Esophagus muscularis mucosa (tissue), 4 donors: ENCODE measurements around the gene CHFR. TPM values are rescaled to one million over a fixed set of nuclear protein-coding genes. Genes with fewer than 3 reads are reported as not detected.
"Not testable (repeated sequence)": the region's sequence is repeated elsewhere in the genome, so short reads cannot be mapped to it uniquely, and the experiment has no call there.

Source experiments
- DNase-seq: peaks from one replicate; pipeline ENCODE4 v3.0.0-alpha.2; 2017; ENCODE audit errors: extremely low spot score
- H3K27ac ChIP-seq, 4 donors: fragments of 200-600 bp; sonication (generic); replicated peaks in 1 of 4; 1 replicate in 3 of 4; 2 replicates in 1 of 4; pipeline ENCODE4 v1.5.1; 2016 to 2019; ENCODE audit warnings: mild to moderate bottlenecking in 1 of 4
- H3K27me3 ChIP-seq, 4 donors: fragments of 200-600 bp; sonication (generic); one replicate each; pipeline versions ENCODE4 v1.5.1 to v1.6.0; 2016 to 2019
- H3K36me3 ChIP-seq, 4 donors: fragments of 200-600 bp; sonication (generic); one replicate each; pipeline ENCODE4 v1.5.1; 2016 to 2019
- H3K4me1 ChIP-seq, 4 donors: fragments of 200-600 bp; sonication (generic); one replicate each; pipeline ENCODE4 v1.5.1; 2016 to 2019
- H3K4me3 ChIP-seq, 4 donors: fragments of 200-600 bp; sonication (generic); 1 replicate in 2 of 4; 2 replicates in 2 of 4; pipeline ENCODE4 v1.5.1; 2016 to 2019; ENCODE audit warnings: mild to moderate bottlenecking in 4 of 4, moderate library complexity in 1 of 4
- H3K9me3 ChIP-seq, 4 donors: fragments of 200-600 bp; sonication (generic); 1 replicate in 3 of 4; 2 replicates in 1 of 4; pipeline ENCODE4 v1.5.1; 2016 to 2019
- EP300 ChIP-seq: sonication (generic); formaldehyde crosslinking; IDR thresholded peaks from one replicate; pipeline ENCODE4 v1.6.1; 2017; ENCODE audit warnings: antibody characterized with exemption
- POLR2A ChIP-seq: fragments of 450-650 bp; IDR thresholded peaks from one replicate; pipeline ENCODE4 v1.6.1; 2017; ENCODE audit warnings: antibody characterized with exemption, moderate library complexity, mild to moderate bottlenecking, low read depth
- POLR2AphosphoS5 ChIP-seq, 2 donors: sonication (generic); formaldehyde crosslinking; IDR thresholded peaks; one replicate each; pipeline ENCODE4 v1.6.1; 2017; ENCODE audit warnings: antibody characterized with exemption in 2 of 2
- WGBS: methylation state at CpG from one replicate; pipeline ENCODE4 v1.1.5; 2018; 5-methylcytosine and 5-hydroxymethylcytosine counted together
- intact Hi-C: fragments of 100-400 bp; cut with DNase I; formaldehyde crosslinking; loops from one replicate; pipeline ENCODE4 v1.15.1; 2023
- total RNA-seq, 4 donors: library from RNA; depleted of rRNA; stranded (reverse); fragments of >200 nt; gene quantifications; one replicate each; pipeline versions ENCODE4 v1.1.0 to v1.2.1, GENCODE V29; 2016
- TF ChIP-seq, protein P1 (sequence below), 3 experiments: fragments of 200-600 bp in 2 of 3; fragments of 450-650 bp in 1 of 3; sonication (generic) in 2 of 3; IDR thresholded peaks; one replicate each; pipeline ENCODE4 v1.5.1; 2017 to 2019; ENCODE audit warnings: antibody characterized with exemption in 3 of 3, mild to moderate bottlenecking in 2 of 3, moderate library complexity in 1 of 3

CHFR gene
- total RNA-seq, 4 donors from 2014 or later, result 35.7 to 41.7 (median 40.0) TPM

DNA sequence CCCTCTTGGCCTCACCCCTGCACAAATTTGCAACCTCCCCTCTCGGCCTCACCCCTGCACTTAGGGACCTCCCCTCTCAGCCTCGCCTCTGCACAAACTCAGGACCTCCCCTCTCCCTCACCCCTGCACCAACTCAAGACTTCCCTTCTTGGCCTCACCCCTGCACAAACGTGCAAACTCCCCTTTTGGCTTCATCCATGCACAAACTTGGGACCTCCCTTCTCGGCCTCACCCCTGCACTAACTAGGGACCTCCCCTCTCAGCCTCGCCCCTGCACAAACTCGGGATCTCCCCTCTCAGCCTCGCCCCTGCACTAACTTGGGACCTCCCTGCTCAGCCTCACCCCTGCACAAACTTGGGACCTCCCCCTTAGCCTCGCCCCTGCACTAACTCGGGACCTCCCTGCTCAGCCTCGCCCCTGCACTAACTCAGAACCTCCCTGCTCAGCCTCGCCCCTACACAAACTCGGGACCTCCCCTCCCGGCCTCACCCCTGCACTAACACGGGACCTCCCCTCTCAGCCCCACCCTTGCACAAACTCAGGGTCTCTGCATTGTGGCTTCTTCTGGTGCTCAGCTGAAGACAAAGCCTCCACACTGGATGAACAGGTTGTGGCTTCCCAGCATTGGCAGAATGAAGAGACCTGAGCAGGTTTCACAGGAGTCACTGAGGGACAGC lies 47.7 kb downstream of the CHFR start:
- Histone ChIP-seq H3K4me3 (no peak overlapping the region), H3K4me1 (peaks cover 0 to 21% (median 15%) of the 10 kb centered on the region in 4 donors), H3K27ac (no peak overlapping the region), H3K27me3 (no peaks in the 10 kb centered on the region), H3K36me3 (peaks cover 28 to 72% (median 58%) of the 10 kb centered on the region in 4 donors), H3K9me3 (no peaks in the 10 kb centered on the region)
- TF ChIP-seq EP300, result no peak
- TF ChIP-seq, protein P1, sequence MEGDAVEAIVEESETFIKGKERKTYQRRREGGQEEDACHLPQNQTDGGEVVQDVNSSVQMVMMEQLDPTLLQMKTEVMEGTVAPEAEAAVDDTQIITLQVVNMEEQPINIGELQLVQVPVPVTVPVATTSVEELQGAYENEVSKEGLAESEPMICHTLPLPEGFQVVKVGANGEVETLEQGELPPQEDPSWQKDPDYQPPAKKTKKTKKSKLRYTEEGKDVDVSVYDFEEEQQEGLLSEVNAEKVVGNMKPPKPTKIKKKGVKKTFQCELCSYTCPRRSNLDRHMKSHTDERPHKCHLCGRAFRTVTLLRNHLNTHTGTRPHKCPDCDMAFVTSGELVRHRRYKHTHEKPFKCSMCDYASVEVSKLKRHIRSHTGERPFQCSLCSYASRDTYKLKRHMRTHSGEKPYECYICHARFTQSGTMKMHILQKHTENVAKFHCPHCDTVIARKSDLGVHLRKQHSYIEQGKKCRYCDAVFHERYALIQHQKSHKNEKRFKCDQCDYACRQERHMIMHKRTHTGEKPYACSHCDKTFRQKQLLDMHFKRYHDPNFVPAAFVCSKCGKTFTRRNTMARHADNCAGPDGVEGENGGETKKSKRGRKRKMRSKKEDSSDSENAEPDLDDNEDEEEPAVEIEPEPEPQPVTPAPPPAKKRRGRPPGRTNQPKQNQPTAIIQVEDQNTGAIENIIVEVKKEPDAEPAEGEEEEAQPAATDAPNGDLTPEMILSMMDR (IDR thresholded peaks at IDR 0.05), result no peak
- TF ChIP-seq POLR2AphosphoS5 (IDR thresholded peaks at IDR 0.05), result no peak
- no peak for TF ChIP-seq POLR2A
- intact Hi-C loops, result no loop called here
- WGBS, result 81% methylated on average over 14 of the region's 14 CpGs
- DNase-seq, result no peak

DNA sequence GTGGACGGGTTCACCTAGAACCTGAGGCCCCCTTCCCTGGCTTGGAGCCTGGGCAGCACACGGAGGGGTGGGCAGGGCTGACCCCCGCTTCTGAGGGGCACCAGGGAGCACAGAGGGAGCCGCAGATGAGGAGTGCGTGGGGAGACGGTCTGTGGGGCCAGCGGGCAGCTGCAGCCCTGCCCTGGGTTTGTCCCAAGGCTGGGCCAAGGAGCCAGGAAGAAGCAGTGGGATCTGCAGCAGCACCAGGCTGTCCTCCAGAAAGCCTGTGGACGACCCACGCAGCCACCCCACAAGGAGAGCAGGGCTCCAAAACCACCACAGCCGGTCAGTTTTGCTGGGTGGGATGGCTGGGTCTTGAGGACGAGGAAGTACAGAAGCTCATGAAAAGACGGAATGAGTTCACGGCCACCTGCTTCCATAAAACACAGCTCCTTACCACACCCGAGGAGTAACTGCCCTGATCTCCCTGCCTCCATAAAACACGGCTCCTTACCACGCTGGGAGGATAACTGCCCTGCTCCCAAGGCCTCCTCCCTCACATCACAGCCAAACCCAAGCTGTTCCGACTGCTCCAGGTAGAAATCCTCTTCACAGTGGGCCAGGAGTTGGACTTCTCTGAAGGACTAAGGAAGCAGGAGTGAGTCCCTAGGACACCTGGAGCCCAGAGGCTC lies 48.9 kb downstream of the CHFR start:
- intact Hi-C loops, result no loop called here
- peaks cover 0 to 21% (median 15%) of the 10 kb centered on the region in 4 donors for H3K4me1 ChIP-seq
- no peak for DNase-seq
- H3K27ac ChIP-seq, result peak overlapping the region; percentile 43 to 64 (median 47)
- peaks cover 24 to 68% (median 55%) of the 10 kb centered on the region in 4 donors for H3K36me3 ChIP-seq
- no peak overlapping the region for H3K4me3 ChIP-seq
- H3K9me3 ChIP-seq, result no peaks in the 10 kb centered on the region
- 77% methylated on average over 11 of the region's 17 CpGs for WGBS
- TF ChIP-seq POLR2AphosphoS5 (IDR thresholded peaks at IDR 0.05) (no peak), POLR2A (no peak), EP300 (no peak)
- TF ChIP-seq, protein P1 (IDR thresholded peaks at IDR 0.05), result no peak
- no peaks in the 10 kb centered on the region for H3K27me3 ChIP-seq

DNA sequence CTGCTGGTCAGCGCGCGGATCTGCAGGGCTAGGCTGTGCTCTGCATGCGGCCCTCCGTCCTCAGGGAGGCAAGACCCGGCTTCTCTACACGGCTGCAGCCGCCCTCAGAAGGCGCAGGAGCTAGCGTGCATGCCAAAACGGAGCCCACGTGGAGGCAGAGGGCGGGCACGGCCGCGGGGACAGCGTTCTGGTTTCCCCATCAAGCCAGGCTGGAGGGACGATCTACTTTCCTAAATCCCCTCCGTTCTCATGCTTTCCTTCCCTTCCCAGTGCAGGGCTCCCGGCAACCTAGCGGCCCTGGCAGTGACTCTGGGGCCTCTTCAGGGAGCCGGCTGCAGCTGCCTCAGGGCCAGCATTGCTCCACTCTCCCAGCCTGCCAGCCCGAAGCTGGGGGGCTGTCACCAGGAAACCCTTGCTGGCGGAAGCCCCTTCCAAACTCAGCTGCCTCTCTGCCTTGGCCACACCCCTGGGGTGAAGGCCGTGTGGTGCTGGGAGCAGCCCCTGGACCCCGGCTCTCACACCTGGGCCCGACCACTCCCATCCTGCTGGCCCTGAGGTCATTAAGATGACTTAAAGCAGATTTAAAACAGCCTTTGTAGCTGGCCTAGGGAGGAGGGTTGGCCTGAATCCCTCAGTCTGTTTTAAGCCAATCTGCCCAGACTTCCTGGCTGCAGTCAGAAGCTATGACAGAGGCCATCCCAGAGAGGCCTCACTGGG lies 49.6 kb downstream of the CHFR start:
- TF ChIP-seq POLR2A, result no peak
- TF ChIP-seq POLR2AphosphoS5 (IDR thresholded peaks at IDR 0.05), result no peak
- TF ChIP-seq EP300, result no peak
- TF ChIP-seq, protein P1 (IDR thresholded peaks at IDR 0.05), result no peak
- Histone ChIP-seq H3K36me3 (peaks cover 19 to 63% (median 55%) of the 10 kb centered on the region in 4 donors), H3K27me3 (no peaks in the 10 kb centered on the region), H3K27ac (peak overlapping the region; percentile 43 to 64 (median 47)), H3K4me1 (peaks cover 0 to 21% (median 15%) of the 10 kb centered on the region in 4 donors), H3K4me3 (peak overlapping the region in 1 of 4 donors; percentile 3), H3K9me3 (no peaks in the 10 kb centered on the region)
- intact Hi-C loops, result no loop called here
- no peak for DNase-seq
- WGBS, result 55% methylated on average over 15 of the region's 27 CpGs

DNA sequence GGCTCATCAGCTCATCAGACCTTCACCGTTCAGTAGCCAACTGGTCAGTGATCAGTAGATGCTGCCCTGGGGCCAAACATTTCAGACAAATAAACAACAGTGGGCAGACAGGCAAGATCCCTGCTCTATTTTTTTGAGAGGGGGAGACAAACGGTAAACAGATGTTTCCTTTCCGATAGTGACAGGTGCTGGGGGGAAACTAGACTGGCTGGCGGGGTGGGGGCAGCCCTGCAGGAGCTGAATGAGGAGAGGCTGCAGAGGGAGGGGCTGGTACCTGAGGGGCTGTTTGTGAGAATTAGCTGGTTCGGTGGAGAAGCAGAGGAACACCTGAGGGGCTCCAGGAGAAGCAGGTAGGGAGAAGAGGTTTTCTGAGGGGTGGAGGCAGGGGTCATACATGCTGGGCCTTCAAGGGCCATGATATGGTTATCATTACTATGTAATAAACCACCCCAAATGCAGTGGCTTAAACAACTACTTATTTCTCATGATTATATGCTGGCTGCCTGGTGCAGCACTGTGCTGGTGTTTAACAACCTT lies 50.5 kb downstream of the CHFR start:
- DNase-seq, result no peak
- Histone ChIP-seq H3K4me3 (no peak overlapping the region), H3K27me3 (no peaks in the 10 kb centered on the region), H3K4me1 (peaks cover 0 to 21% (median 15%) of the 10 kb centered on the region in 4 donors), H3K36me3 (peaks cover 17 to 53% (median 48%) of the 10 kb centered on the region in 4 donors), H3K9me3 (no peaks in the 10 kb centered on the region), H3K27ac (no peak overlapping the region)
- 68% methylated on average over 5 of the region's 5 CpGs for WGBS
- intact Hi-C loops, result no loop called here
- TF ChIP-seq POLR2AphosphoS5 (IDR thresholded peaks at IDR 0.05) (no peak), POLR2A (no peak), EP300 (no peak)
- TF ChIP-seq, protein P1 (IDR thresholded peaks at IDR 0.05), result no peak

GRCh38 chr12:132836230-132836629 lies 51.2 kb downstream of the CHFR start:
- H3K27me3 ChIP-seq, DNase-seq, intact Hi-C loops, H3K9me3 ChIP-seq, H3K4me3 ChIP-seq, H3K27ac ChIP-seq: not testable (repeated sequence)
- Histone ChIP-seq H3K36me3 (peaks cover 11 to 47% (median 45%) of the 10 kb centered on the region in 4 donors), H3K4me1 (peaks cover 0 to 21% (median 15%) of the 10 kb centered on the region in 4 donors)
- no CpG with 5 or more reads among the region's 30 CpGs for WGBS
